GM06990 (cell line): ENCODE results near the gene TBX15.

Experiments used
- DNase-seq: peaks from one replicate; pipeline ENCODE4 v3.0.0-alpha.2; 2011; ENCODE audit not compliant: insufficient read length; ENCODE audit errors: extremely low read depth
- H3K27me3 ChIP-seq: replicated peaks from 2 replicates; pipeline ENCODE4 v1.6.0; 2011; ENCODE audit warnings: low read length; ENCODE audit not compliant: control insufficient read depth, insufficient read depth
- H3K36me3 ChIP-seq: 2 replicates; pipeline ENCODE4 v1.5.1; 2011; ENCODE audit warnings: low read length; ENCODE audit not compliant: control insufficient read depth, insufficient read depth
- H3K4me3 ChIP-seq: replicated peaks from 2 replicates; pipeline ENCODE4 v1.5.1; 2011; ENCODE audit warnings: low read depth, mild to moderate bottlenecking, control low read depth, low read length
- CTCF ChIP-seq: IDR thresholded peaks from 2 replicates; pipeline ENCODE4 v1.5.1; 2011; ENCODE audit warnings: low read length, control low read depth, mild to moderate bottlenecking, inconsistent platforms; ENCODE audit not compliant: insufficient read depth, poor library complexity, severe bottlenecking

Gene TBX15

GRCh38 chr1:118842452-118843201 is 145.5 kb downstream of the TBX15 start:
- Histone ChIP-seq H3K36me3 (no peaks in the 10 kb centered on the region), H3K4me3 (no peak overlapping the region), H3K27me3 (no peaks in the 10 kb centered on the region)
- TF ChIP-seq CTCF = no peak
- no peak for DNase-seq

GRCh38 chr1:118841521-118841920 is 146.6 kb downstream of the TBX15 start:
- Histone ChIP-seq H3K4me3 (no peak overlapping the region), H3K36me3 (no peaks in the 10 kb centered on the region), H3K27me3 (no peaks in the 10 kb centered on the region)
- TF ChIP-seq CTCF = no peak
- no peak for DNase-seq
